B cell (primary cell): ENCODE data around the gene KPNA1. TPM values are rescaled to one million over a fixed set of nuclear protein-coding genes. Genes with fewer than 3 reads are reported as not detected.

Source experiments
- ATAC-seq: fragments of 200-7000 bp; cut with Tn5 transposase; one replicate; pipeline ENCODE4 v1.10.0; 2021; ENCODE audit warnings: low read depth, mild to moderate bottlenecking, moderate number of reproducible peaks, moderate library complexity
- CTCF ChIA-PET: fragments of 350-600 bp; sonication (Branson Sonifier 250); formaldehyde crosslinking; loops from one replicate; lab custom pipeline; 2021; ENCODE audit warnings: antibody characterized with exemption, inconsistent platforms; lab: Charles Lee
- POLR2A ChIA-PET: fragments of 350-600 bp; sonication (Branson Sonifier 250); formaldehyde crosslinking; loops from one replicate; lab custom pipeline; 2021; ENCODE audit warnings: antibody characterized with exemption; lab: Charles Lee
- DNase-seq: peaks from one replicate; pipeline ENCODE4 v3.0.0; 2013
- H2AFZ ChIP-seq: 2 replicates; pipeline ENCODE4 v1.6.1; 2012; ENCODE audit warnings: mild to moderate bottlenecking, low read depth, low read length; ENCODE audit not compliant: insufficient read depth, poor library complexity, severe bottlenecking
- H3K27ac ChIP-seq, 2 donors: 1 replicate in 1 of 2; 2 replicates in 1 of 2; pipeline ENCODE4 v1.5.1; 2012 to 2013; ENCODE audit warnings: low read length in 2 of 2, mild to moderate bottlenecking in 2 of 2, moderate library complexity in 1 of 2
- H3K27me3 ChIP-seq, 4 experiments: fragments of 200-600 bp in 1 of 4; sonication (generic) in 1 of 4; replicated peaks in 1 of 4; 1 replicate in 2 of 4; 2 replicates in 2 of 4; pipeline versions ENCODE4 v1.6.1 to v1.7.0; 2013 to 2016; ENCODE audit warnings: low read length in 3 of 4, mild to moderate bottlenecking in 2 of 4, mixed read lengths in 1 of 4, moderate library complexity in 1 of 4; ENCODE audit not compliant: insufficient read depth in 4 of 4, control insufficient read depth in 3 of 4; ENCODE audit errors: control extremely low read depth in 1 of 4
- H3K36me3 ChIP-seq, 2 experiments: replicated peaks in 1 of 2; 1 replicate in 1 of 2; 2 replicates in 1 of 2; pipeline versions ENCODE4 v1.6.1 to v1.7.1; 2013; ENCODE audit warnings: low read length in 1 of 2; ENCODE audit not compliant: insufficient read depth in 2 of 2, control insufficient read depth in 1 of 2; ENCODE audit errors: control extremely low read depth in 1 of 2, extremely low read depth in 1 of 2
- H3K4me1 ChIP-seq, 2 donors: fragments of 200-600 bp in 1 of 2; sonication (generic) in 1 of 2; 1 replicate in 1 of 2; 2 replicates in 1 of 2; pipeline versions ENCODE4 v1.5.1 to v1.6.1; 2013 to 2017; ENCODE audit warnings: low read length in 2 of 2; ENCODE audit not compliant: control insufficient read depth in 2 of 2, insufficient read depth in 2 of 2
- H3K4me2 ChIP-seq: replicated peaks from 2 replicates; pipeline ENCODE3; 2012; ENCODE audit warnings: mild to moderate bottlenecking, low read depth, low read length; ENCODE audit not compliant: poor library complexity, severe bottlenecking
- H3K4me3 ChIP-seq, 5 experiments: fragments of 200-600 bp in 1 of 5; sonication (generic) in 1 of 5; 1 replicate in 3 of 5; 2 replicates in 2 of 5; pipeline versions ENCODE4 v1.5.1 to v1.7.0; 2011 to 2016; ENCODE audit warnings: low read length in 4 of 5, mild to moderate bottlenecking in 4 of 5, low read depth in 2 of 5, control low read depth in 1 of 5, moderate library complexity in 1 of 5; ENCODE audit not compliant: insufficient read depth in 1 of 5; ENCODE audit errors: control extremely low read depth in 1 of 5, extremely low read depth in 1 of 5
- H3K79me2 ChIP-seq: fragments of 200-600 bp; sonication (generic); one replicate; pipeline ENCODE4 v1.6.0; 2016; ENCODE audit warnings: low read length; ENCODE audit not compliant: control insufficient read depth, insufficient read depth
- H3K9ac ChIP-seq: fragments of 200-600 bp; sonication (generic); 2 replicates; pipeline ENCODE4 v1.6.1; 2017; ENCODE audit warnings: mild to moderate bottlenecking, low read length, moderate library complexity
- H3K9me3 ChIP-seq, 3 donors: one replicate each; pipeline versions ENCODE4 v1.6.1 to v1.7.1; 2013; ENCODE audit warnings: low read length in 2 of 3; ENCODE audit not compliant: control insufficient read depth in 2 of 3, insufficient read depth in 1 of 3; ENCODE audit errors: control extremely low read depth in 1 of 3
- H4K20me1 ChIP-seq: 2 replicates; pipeline ENCODE4 v1.6.0; 2012; ENCODE audit warnings: mild to moderate bottlenecking, low read length; ENCODE audit not compliant: insufficient read depth, control insufficient read depth, poor library complexity, severe bottlenecking
- H3K27ac Mint-ChIP-seq: one replicate; pipeline ENCODE4 v1.8.0; 2021; ENCODE audit warnings: mixed read lengths
- H3K27me3 Mint-ChIP-seq: one replicate; pipeline ENCODE4 v1.8.0; 2021; ENCODE audit warnings: mixed read lengths
- H3K4me1 Mint-ChIP-seq: one replicate; pipeline ENCODE4 v1.8.0; 2021; ENCODE audit warnings: mixed read lengths
- H3K4me3 Mint-ChIP-seq: one replicate; pipeline ENCODE4 v1.8.0; 2021; ENCODE audit warnings: mixed read lengths
- H3K9me3 Mint-ChIP-seq: one replicate; pipeline ENCODE4 v1.8.0; 2022; ENCODE audit warnings: mixed read lengths; ENCODE audit not compliant: insufficient read depth
- EZH2 ChIP-seq: IDR thresholded peaks from 2 replicates; pipeline ENCODE4 v1.6.1; 2012; ENCODE audit warnings: borderline replicate concordance, low read depth, mild to moderate bottlenecking, moderate library complexity, low read length; ENCODE audit not compliant: insufficient read depth, poor library complexity, severe bottlenecking
- WGBS: methylation state at CpG from one replicate; pipeline ENCODE4 v1.1.5; 2013; ENCODE audit warnings: missing lambda C conversion rate; ENCODE audit not compliant: insufficient coverage; 5-methylcytosine and 5-hydroxymethylcytosine counted together
- intact Hi-C: fragments of 100-400 bp; cut with micrococcal nuclease; formaldehyde crosslinking; loops from one replicate; pipeline ENCODE4 v1.10.0; 2022
- polyA plus RNA-seq: library from polyadenylated mRNA; depleted of rRNA; stranded (reverse); fragments of >200 nt; gene quantifications from 2 replicates; pipeline ENCODE4 v1.2.3, GENCODE V29; 2012
- total RNA-seq, 2 donors: library from RNA; stranded (reverse); fragments of 120-200 nt in 1 of 2; gene quantifications; 1 replicate in 1 of 2; 2 replicates in 1 of 2; pipeline versions ENCODE4 v1.2.3 to v1.2.4, GENCODE V29; 2013 to 2022
- TF ChIP-seq, protein P1 (sequence below): fragments of 200-600 bp; IDR thresholded peaks from one replicate; pipeline ENCODE4 v1.8.0; 2022; ENCODE audit warnings: antibody characterized with exemption, mild to moderate bottlenecking

The KPNA1 gene
- total and polyA plus RNA-seq, 2 donors (not counting 1 experiment from before 2014, with no cell fraction given) = 14.9 to 79.4 TPM

DNA sequence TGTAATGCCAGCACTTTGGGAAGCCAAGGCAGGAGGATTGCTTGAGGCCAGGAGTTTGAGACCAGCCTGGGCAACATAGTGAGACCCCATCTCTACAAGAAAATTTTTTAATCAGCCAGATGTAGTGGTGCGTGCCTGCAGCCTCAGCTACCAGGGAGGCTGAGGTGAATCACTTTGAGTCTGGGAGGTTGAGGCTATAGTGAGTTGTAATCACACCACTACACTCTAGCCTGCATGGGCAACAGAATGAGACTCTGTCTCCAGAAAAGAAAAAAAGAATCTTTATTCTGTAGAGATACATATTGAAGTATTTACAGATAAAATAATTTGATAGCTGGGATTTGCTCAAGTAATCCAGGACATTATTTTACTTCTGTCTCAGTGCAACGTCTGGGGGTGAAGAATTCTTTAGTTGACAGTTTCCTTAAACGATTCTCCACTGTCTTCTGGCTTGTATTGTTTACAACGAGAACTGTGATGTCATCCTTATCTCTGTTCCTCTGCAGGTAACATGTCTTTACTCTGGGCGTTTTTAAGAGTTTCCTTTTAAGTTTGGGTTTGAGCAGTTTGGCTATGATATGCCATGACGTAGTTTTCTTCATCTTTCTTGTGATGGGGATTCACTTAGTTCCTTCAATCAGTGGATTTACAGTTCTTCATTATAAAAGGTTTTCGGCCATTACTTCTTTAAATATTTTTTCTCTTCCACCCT lies 26.3 kb downstream of the KPNA1 start:
- CTCF ChIA-PET = interaction anchor here (0.6 kb wide), 1 partner anchor 9 kb away, joined by 3 read pairs; no protein-coding TSS in a partner anchor
- POLR2A ChIA-PET = no interaction called here
- Mint-ChIP-seq H3K4me3 (no peak overlapping the region), H3K9me3 (no peaks in the 10 kb centered on the region), H3K4me1 (peaks cover 1% of the 10 kb centered on the region), H3K27ac (no peak overlapping the region), H3K27me3 (no peaks in the 10 kb centered on the region)
- intact Hi-C loops = no loop called here
- 67% methylated on average over 1 of the region's 7 CpGs for WGBS
- H2AFZ ChIP-seq = no peak overlapping the region
- ATAC-seq (no peak), DNase-seq (no peak)
- H3K4me1 ChIP-seq = no peaks in the 10 kb centered on the region
- no peak for TF ChIP-seq EZH2
- TF ChIP-seq, protein P1, sequence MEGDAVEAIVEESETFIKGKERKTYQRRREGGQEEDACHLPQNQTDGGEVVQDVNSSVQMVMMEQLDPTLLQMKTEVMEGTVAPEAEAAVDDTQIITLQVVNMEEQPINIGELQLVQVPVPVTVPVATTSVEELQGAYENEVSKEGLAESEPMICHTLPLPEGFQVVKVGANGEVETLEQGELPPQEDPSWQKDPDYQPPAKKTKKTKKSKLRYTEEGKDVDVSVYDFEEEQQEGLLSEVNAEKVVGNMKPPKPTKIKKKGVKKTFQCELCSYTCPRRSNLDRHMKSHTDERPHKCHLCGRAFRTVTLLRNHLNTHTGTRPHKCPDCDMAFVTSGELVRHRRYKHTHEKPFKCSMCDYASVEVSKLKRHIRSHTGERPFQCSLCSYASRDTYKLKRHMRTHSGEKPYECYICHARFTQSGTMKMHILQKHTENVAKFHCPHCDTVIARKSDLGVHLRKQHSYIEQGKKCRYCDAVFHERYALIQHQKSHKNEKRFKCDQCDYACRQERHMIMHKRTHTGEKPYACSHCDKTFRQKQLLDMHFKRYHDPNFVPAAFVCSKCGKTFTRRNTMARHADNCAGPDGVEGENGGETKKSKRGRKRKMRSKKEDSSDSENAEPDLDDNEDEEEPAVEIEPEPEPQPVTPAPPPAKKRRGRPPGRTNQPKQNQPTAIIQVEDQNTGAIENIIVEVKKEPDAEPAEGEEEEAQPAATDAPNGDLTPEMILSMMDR = no peak
- no peak overlapping the region for H3K27ac ChIP-seq
- H3K27me3 ChIP-seq = no peaks in the 10 kb centered on the region
- H3K36me3 ChIP-seq = peaks cover 9 to 20% of the 10 kb centered on the region in 2 experiments
- peaks cover 31% of the 10 kb centered on the region for H3K79me2 ChIP-seq
- H3K4me3 ChIP-seq = no peak overlapping the region
- peaks cover 7% of the 10 kb centered on the region for H4K20me1 ChIP-seq
- H3K9me3 ChIP-seq = no peaks in the 10 kb centered on the region
- no peak overlapping the region for H3K4me2 ChIP-seq
- H3K9ac ChIP-seq = no peak overlapping the region

DNA sequence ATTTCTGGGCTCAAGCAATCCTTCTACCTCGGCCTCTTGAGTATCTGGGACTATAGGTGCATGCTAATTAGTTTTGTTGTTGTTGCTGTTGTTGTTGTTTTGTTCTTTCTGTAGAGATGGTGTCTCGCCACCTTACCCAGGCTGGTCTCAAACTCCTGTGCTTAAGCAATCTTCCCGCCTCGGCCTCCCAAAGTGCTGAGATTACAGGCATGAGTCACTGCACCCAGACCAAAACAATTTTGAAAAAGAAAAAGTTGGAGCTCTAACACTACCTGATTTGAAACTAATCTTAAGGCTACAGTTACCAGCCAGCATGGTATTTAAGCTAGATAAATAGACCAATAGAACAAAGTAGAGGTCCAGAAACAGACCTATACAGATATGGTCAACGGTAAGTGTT lies 29.8 kb downstream of the KPNA1 start:
- H4K20me1 ChIP-seq = peaks cover 18% of the 10 kb centered on the region
- peaks cover 35% of the 10 kb centered on the region for H3K79me2 ChIP-seq
- no peaks in the 10 kb centered on the region for H3K27me3 ChIP-seq
- no peaks in the 10 kb centered on the region for H3K27me3 Mint-ChIP-seq
- no peak overlapping the region for H3K4me2 ChIP-seq
- H3K4me1 ChIP-seq = no peaks in the 10 kb centered on the region
- TF ChIP-seq, protein P1 = no peak
- no peak for TF ChIP-seq EZH2
- ChIA-PET CTCF (no interaction called here), POLR2A (no interaction called here)
- H3K9me3 ChIP-seq = no peaks in the 10 kb centered on the region
- no peak overlapping the region for H3K4me3 ChIP-seq
- no peaks in the 10 kb centered on the region for H3K9me3 Mint-ChIP-seq
- no peak for ATAC-seq
- no peak overlapping the region for H3K4me3 Mint-ChIP-seq
- intact Hi-C loops = no loop called here
- 95% methylated on average over 4 of the region's 5 CpGs for WGBS
- H3K27ac Mint-ChIP-seq = no peak overlapping the region
- peaks cover 8 to 11% of the 10 kb centered on the region in 2 experiments for H3K36me3 ChIP-seq
- DNase-seq = no peak
- H3K4me1 Mint-ChIP-seq = peaks cover 22% of the 10 kb centered on the region
- no peak overlapping the region for H3K27ac ChIP-seq
- no peak overlapping the region for H3K9ac ChIP-seq
- H2AFZ ChIP-seq = no peak overlapping the region
